Measurements from ENCODE around the gene PDZD8. TPM values are rescaled to one million over a fixed set of nuclear protein-coding genes. Genes with fewer than 3 reads are reported as not detected.

Gene PDZD8
- total and polyA plus RNA-seq, 3 experiments from 2014 or later: 15.8 to 31.1 (median 29.8) TPM

- Histone ChIP-seq H3K36me3 (ENCODE audit: insufficient read depth, low read length) (no peaks in the 10 kb centered on the region), H3K27ac (ENCODE audit: low read depth, low read length) (no peak overlapping the region), H3K4me3 (ENCODE audit: low read length) (no peak overlapping the region), H3K9me3 (ENCODE audit: low read length) (no peaks in the 10 kb centered on the region), H3K27me3 (ENCODE audit: insufficient read depth, low read length, poor library complexity, severe bottlenecking) (no peaks in the 10 kb centered on the region), H3K4me1 (ENCODE audit: insufficient read depth, low read length) (no peaks in the 10 kb centered on the region)
- Mint-ChIP-seq H3K9me3 (peaks cover 0 to 3% (median 0%) of the 10 kb centered on the region in 5 donors), H3K27ac (no peak overlapping the region), H3K27me3 (peaks cover 8 to 22% of the 10 kb centered on the region in 2 donors), H3K4me1 (no peaks in the 10 kb centered on the region), H3K36me3 (no peaks in the 10 kb centered on the region), H3K4me3 (no peak overlapping the region)
- no peak for DNase-seq
- ChIA-PET CTCF (no interaction called here), POLR2A (no interaction called here)
Observed at GRCh38 chr10:117417196-117417595, 42.0 kb upstream of the PDZD8 start.

GRCh38 chr10:117413928-117414618 lies 38.8 kb upstream of the PDZD8 start:
- ChIA-PET CTCF (no interaction called here), POLR2A (no interaction called here)
- H3K4me1 Mint-ChIP-seq: no peaks in the 10 kb centered on the region

DNA sequence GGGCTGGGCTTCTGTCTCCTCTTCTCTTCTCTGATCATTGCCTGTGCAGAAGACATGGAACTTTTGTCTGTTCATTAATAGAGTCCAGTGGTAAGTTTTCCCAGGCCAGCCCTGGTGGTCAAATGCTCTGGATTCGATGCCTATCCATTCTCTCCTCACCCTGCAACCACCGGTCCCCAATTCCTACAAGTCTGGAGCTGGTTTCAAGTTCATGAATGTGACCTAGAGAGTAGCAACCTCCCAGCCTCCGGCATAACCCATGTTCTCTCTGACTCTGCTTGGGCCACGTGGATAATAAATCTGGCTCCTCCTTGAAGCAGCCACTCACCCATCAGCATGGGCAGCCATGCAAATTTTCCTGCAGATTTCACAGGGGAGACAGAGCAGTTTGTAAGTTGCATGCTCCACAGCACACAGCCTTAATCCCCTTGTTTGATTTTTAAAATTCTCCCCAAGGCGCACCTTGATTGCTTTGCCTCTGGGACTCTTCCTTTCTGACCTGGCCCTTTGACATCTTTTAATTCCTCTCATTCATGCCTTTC lies 37.3 kb upstream of the PDZD8 start:
- CTCF ChIA-PET: no interaction called here
- peaks cover 6 to 16% of the 10 kb centered on the region in 2 donors for H3K27me3 Mint-ChIP-seq

More at GRCh38 chr10:117413928-117414618, 38.8 kb upstream of the PDZD8 start:
- Mint-ChIP-seq H3K27me3 (peaks cover 8 to 16% of the 10 kb centered on the region in 2 donors), H3K27ac (peak overlapping the region in 1 of 8 donors; percentile 86), H3K9me3 (no peaks in the 10 kb centered on the region), H3K4me3 (no peak overlapping the region), H3K36me3 (no peaks in the 10 kb centered on the region)
- Histone ChIP-seq H3K4me1 (ENCODE audit: insufficient read depth, low read length) (no peaks in the 10 kb centered on the region), H3K9me3 (ENCODE audit: low read length) (no peaks in the 10 kb centered on the region), H3K36me3 (ENCODE audit: insufficient read depth, low read length) (no peaks in the 10 kb centered on the region), H3K27me3 (ENCODE audit: insufficient read depth, low read length, poor library complexity, severe bottlenecking) (no peaks in the 10 kb centered on the region), H3K4me3 (ENCODE audit: low read length) (no peak overlapping the region), H3K27ac (ENCODE audit: low read depth, low read length) (peak overlapping the region; percentile 9)
- no peak for DNase-seq

GRCh38 chr10:117411479-117412399 lies 36.5 kb upstream of the PDZD8 start:
- CTCF ChIA-PET: no interaction called here
- peaks cover 6 to 16% of the 10 kb centered on the region in 2 donors for H3K27me3 Mint-ChIP-seq
- H3K9me3 Mint-ChIP-seq: no peaks in the 10 kb centered on the region
- POLR2A ChIA-PET: no interaction called here
- H3K27me3 ChIP-seq (ENCODE audit: insufficient read depth, low read length, poor library complexity, severe bottlenecking): no peaks in the 10 kb centered on the region
- H3K4me3 Mint-ChIP-seq: no peak overlapping the region
- no peaks in the 10 kb centered on the region for H3K9me3 ChIP-seq (ENCODE audit: low read length)
- DNase-seq: no peak
- H3K4me3 ChIP-seq (ENCODE audit: low read length): no peak overlapping the region
- no peaks in the 10 kb centered on the region for H3K36me3 Mint-ChIP-seq
- no peaks in the 10 kb centered on the region for H3K4me1 ChIP-seq (ENCODE audit: insufficient read depth, low read length)
- no peaks in the 10 kb centered on the region for H3K36me3 ChIP-seq (ENCODE audit: insufficient read depth, low read length)
- H3K4me1 Mint-ChIP-seq: no peaks in the 10 kb centered on the region
- H3K27ac Mint-ChIP-seq: no peak overlapping the region
- peak overlapping the region; percentile 12 for H3K27ac ChIP-seq (ENCODE audit: low read depth, low read length)

More for the DNA sequence above, 37.3 kb upstream of the PDZD8 start:
- Histone ChIP-seq H3K27me3 (ENCODE audit: insufficient read depth, low read length, poor library complexity, severe bottlenecking) (no peaks in the 10 kb centered on the region), H3K4me3 (ENCODE audit: low read length) (no peak overlapping the region), H3K9me3 (ENCODE audit: low read length) (no peaks in the 10 kb centered on the region), H3K4me1 (ENCODE audit: insufficient read depth, low read length) (no peaks in the 10 kb centered on the region), H3K27ac (ENCODE audit: low read depth, low read length) (no peak overlapping the region), H3K36me3 (ENCODE audit: insufficient read depth, low read length) (no peaks in the 10 kb centered on the region)
- no peak for DNase-seq
- H3K27ac Mint-ChIP-seq: no peak overlapping the region
- H3K9me3 Mint-ChIP-seq: no peaks in the 10 kb centered on the region
- H3K4me3 Mint-ChIP-seq: no peak overlapping the region
- H3K36me3 Mint-ChIP-seq: no peaks in the 10 kb centered on the region
- H3K4me1 Mint-ChIP-seq: no peaks in the 10 kb centered on the region
- POLR2A ChIA-PET: no interaction called here

DNA sequence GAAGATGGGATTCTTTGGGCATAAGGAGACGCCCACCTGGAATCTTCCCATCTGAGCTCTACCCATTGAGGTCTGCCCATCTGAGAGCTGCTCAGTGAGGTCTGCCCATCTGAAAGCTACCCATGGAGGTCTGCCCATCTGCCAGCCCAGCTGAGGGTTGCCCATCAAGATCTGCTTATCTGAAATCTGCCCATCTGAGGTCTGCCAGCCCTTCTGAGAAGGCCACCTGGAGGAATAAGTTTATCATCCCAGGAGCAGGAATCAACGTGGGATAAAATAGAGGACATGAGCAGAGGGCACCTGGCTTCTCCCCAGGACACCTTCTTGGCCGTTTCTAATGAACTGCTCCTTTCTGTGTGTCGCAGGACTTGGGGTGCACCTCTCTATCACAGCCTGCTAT lies 35.3 kb upstream of the PDZD8 start:
- Histone ChIP-seq H3K36me3 (ENCODE audit: insufficient read depth, low read length) (no peaks in the 10 kb centered on the region), H3K4me1 (ENCODE audit: insufficient read depth, low read length) (no peaks in the 10 kb centered on the region), H3K9me3 (ENCODE audit: low read length) (no peaks in the 10 kb centered on the region), H3K4me3 (ENCODE audit: low read length) (no peak overlapping the region), H3K27me3 (ENCODE audit: insufficient read depth, low read length, poor library complexity, severe bottlenecking) (no peaks in the 10 kb centered on the region), H3K27ac (ENCODE audit: low read depth, low read length) (peak overlapping the region; percentile 43)
- no peak for DNase-seq
- H3K36me3 Mint-ChIP-seq: no peaks in the 10 kb centered on the region
- H3K4me3 Mint-ChIP-seq: no peak overlapping the region
- no peaks in the 10 kb centered on the region for H3K4me1 Mint-ChIP-seq
- POLR2A ChIA-PET: no interaction called here
- H3K27me3 Mint-ChIP-seq: peaks cover 6 to 16% of the 10 kb centered on the region in 2 donors
- peak overlapping the region in 1 of 8 donors; percentile 3 for H3K27ac Mint-ChIP-seq
- CTCF ChIA-PET: no interaction called here
- H3K9me3 Mint-ChIP-seq: no peaks in the 10 kb centered on the region

DNA sequence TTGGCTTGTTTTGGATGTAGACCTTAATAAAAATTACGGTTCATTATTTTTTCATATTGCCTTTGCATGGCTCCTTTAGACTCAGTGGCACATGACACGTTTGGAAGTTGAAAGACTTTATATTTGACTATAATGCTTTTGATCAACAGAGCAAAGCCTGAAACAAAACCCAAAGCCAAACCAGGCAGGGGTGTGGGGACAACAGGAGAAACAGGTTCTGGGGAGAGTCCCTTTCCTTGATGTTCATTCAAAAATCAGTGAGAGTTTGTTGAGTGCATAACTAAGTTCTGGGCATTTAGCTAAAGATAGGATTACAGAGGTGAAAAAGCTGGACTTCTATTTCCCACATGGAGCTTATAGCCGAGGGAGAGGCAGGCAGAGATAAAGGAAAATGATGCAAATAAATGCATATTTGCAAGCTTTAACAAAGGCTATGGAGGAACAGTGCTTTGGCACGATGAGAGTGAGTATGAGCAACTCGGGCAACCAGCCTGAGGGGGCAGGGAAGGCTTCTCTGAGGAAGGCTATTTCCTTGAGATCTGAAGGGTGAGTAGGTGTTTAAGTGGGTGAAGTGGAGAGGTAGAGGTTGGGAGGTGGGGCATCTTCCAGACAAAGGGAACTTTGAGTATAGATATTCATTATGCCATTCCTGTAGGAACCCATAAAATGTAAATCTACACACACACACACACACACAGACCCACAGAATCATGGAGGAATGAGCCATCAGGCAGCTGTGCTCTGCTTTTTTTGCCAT lies 34.5 kb upstream of the PDZD8 start:
- no peak for DNase-seq
- Mint-ChIP-seq H3K9me3 (no peaks in the 10 kb centered on the region), H3K4me3 (no peak overlapping the region), H3K27ac (peak overlapping the region in 1 of 8 donors; percentile 21), H3K27me3 (peaks cover 6 to 16% of the 10 kb centered on the region in 2 donors), H3K4me1 (no peaks in the 10 kb centered on the region), H3K36me3 (no peaks in the 10 kb centered on the region)
- Histone ChIP-seq H3K36me3 (ENCODE audit: insufficient read depth, low read length) (no peaks in the 10 kb centered on the region), H3K4me1 (ENCODE audit: insufficient read depth, low read length) (no peaks in the 10 kb centered on the region), H3K4me3 (ENCODE audit: low read length) (no peak overlapping the region), H3K27me3 (ENCODE audit: insufficient read depth, low read length, poor library complexity, severe bottlenecking) (no peaks in the 10 kb centered on the region), H3K27ac (ENCODE audit: low read depth, low read length) (peak overlapping the region; percentile 43), H3K9me3 (ENCODE audit: low read length) (no peaks in the 10 kb centered on the region)
- CTCF ChIA-PET: no interaction called here
- POLR2A ChIA-PET: no interaction called here

GRCh38 chr10:117408436-117409384 lies 33.5 kb upstream of the PDZD8 start:
- H3K4me3 Mint-ChIP-seq: no peak overlapping the region
- CTCF ChIA-PET: no interaction called here
- DNase-seq: no peak
- Histone ChIP-seq H3K27ac (ENCODE audit: low read depth, low read length) (no peak overlapping the region), H3K9me3 (ENCODE audit: low read length) (no peaks in the 10 kb centered on the region), H3K27me3 (ENCODE audit: insufficient read depth, low read length, poor library complexity, severe bottlenecking) (no peaks in the 10 kb centered on the region), H3K36me3 (ENCODE audit: insufficient read depth, low read length) (no peaks in the 10 kb centered on the region), H3K4me3 (ENCODE audit: low read length) (no peak overlapping the region), H3K4me1 (ENCODE audit: insufficient read depth, low read length) (no peaks in the 10 kb centered on the region)
- peaks cover 4 to 12% of the 10 kb centered on the region in 2 donors for H3K27me3 Mint-ChIP-seq
- H3K9me3 Mint-ChIP-seq: no peaks in the 10 kb centered on the region
- no peaks in the 10 kb centered on the region for H3K4me1 Mint-ChIP-seq
- no peak overlapping the region for H3K27ac Mint-ChIP-seq
- POLR2A ChIA-PET: no interaction called here
- no peaks in the 10 kb centered on the region for H3K36me3 Mint-ChIP-seq
